HCT116 (cell line): ENCODE measurements around the gene NUP153. TPM values are rescaled to one million over a fixed set of nuclear protein-coding genes. Genes with fewer than 3 reads are reported as not detected.

ENCODE experiments used
- ATAC-seq: fragments of 200-7000 bp; cut with Tn5 transposase; 2 replicates; pipeline ENCODE4 v1.9.1; 2020; ENCODE audit warnings: mild to moderate bottlenecking, moderate library complexity
- BruUV-seq: library from RNA; stranded (reverse); fragments of 400-500 nt; replicated peaks from 2 replicates; lab custom pipeline; 2021; lab: Mats Ljungman, UMichigan
- CTCF ChIA-PET: fragments of 300-600 bp; sonication (Branson Sonifier 250); formaldehyde crosslinking; loops from one replicate; lab custom pipeline; 2021; ENCODE audit warnings: antibody characterized with exemption; lab: Charles Lee
- POLR2A ChIA-PET: fragments of 300-600, 350-600 bp; sonication (Branson Sonifier 250); formaldehyde crosslinking; loops from one replicate; lab custom pipeline; 2021; ENCODE audit warnings: antibody characterized with exemption; lab: Charles Lee
- RAD21 ChIA-PET, 2 experiments: fragments of 300-600 bp; sonication (Branson Sonifier 250); formaldehyde crosslinking; loops; one replicate each; lab custom pipeline; 2023; ENCODE audit warnings: low total read pairs in 2 of 2; ENCODE audit not compliant: uncharacterized antibody in 2 of 2, unreplicated experiment in 2 of 2, low non-redundant PET in 1 of 2; lab: Charles Lee
- DNase-seq: peaks from one replicate; pipeline ENCODE4 v3.0.0-alpha.2; 2010; ENCODE audit warnings: low read depth, low spot score
- H2AFZ ChIP-seq: fragments of 200-600 bp; shearing (Covaris generic), sonication (generic); 2 replicates; pipeline ENCODE4 v1.6.1; 2017; ENCODE audit warnings: low read depth, mixed run types, mixed read lengths, antibody characterized with exemption, low read length; ENCODE audit not compliant: poor library complexity, severe bottlenecking
- H3K27ac ChIP-seq: 2 replicates; pipeline ENCODE4 v1.5.1; 2012; ENCODE audit warnings: low read depth, low read length
- H3K27me3 ChIP-seq: fragments of 200-600 bp; sonication (generic); 2 replicates; pipeline ENCODE4 v1.6.1; 2016; ENCODE audit warnings: mixed run types, low read length, mixed read lengths; ENCODE audit not compliant: insufficient read depth
- H3K36me3 ChIP-seq, 2 experiments: fragments of 200-500 bp in 1 of 2; fragments of 200-600 bp in 1 of 2; sonication (Bioruptor generic) in 1 of 2; sonication (generic) in 1 of 2; 2 replicates each; pipeline versions ENCODE4 v1.5.1 to v1.6.1; 2014 to 2016; ENCODE audit warnings: low read length in 2 of 2, inconsistent platforms in 1 of 2, mixed read lengths in 1 of 2, mixed run types in 1 of 2; ENCODE audit not compliant: insufficient read depth in 2 of 2, control insufficient read depth in 1 of 2
- H3K4me1 ChIP-seq, 2 experiments: fragments of 200-600 bp in 1 of 2; sonication (generic) in 1 of 2; 2 replicates each; pipeline versions ENCODE4 v1.5.1 to v1.6.1; 2012 to 2017; ENCODE audit warnings: low read length in 2 of 2, inconsistent platforms in 1 of 2, mild to moderate bottlenecking in 1 of 2, mixed read lengths in 1 of 2, mixed run types in 1 of 2, moderate library complexity in 1 of 2; ENCODE audit not compliant: insufficient read depth in 2 of 2, control insufficient read depth in 1 of 2
- H3K4me2 ChIP-seq: fragments of 200-600 bp; sonication (generic); 2 replicates; pipeline ENCODE4 v1.6.1; 2017; ENCODE audit warnings: mixed run types, low read length, mixed read lengths
- H3K4me3 ChIP-seq, 2 experiments: fragments of 200-600 bp in 1 of 2; sonication (generic) in 1 of 2; replicated peaks in 1 of 2; 2 replicates each; pipeline ENCODE4 v1.5.1; 2011 to 2016; ENCODE audit warnings: low read length in 2 of 2, control low read depth in 1 of 2, low read depth in 1 of 2, mild to moderate bottlenecking in 1 of 2, mixed read lengths in 1 of 2, mixed run types in 1 of 2
- H3K79me2 ChIP-seq: fragments of 200-600 bp; sonication (generic); 2 replicates; pipeline ENCODE4 v1.6.1; 2017; ENCODE audit warnings: mild to moderate bottlenecking, mixed run types, low read length, moderate library complexity, mixed read lengths; ENCODE audit not compliant: insufficient read depth
- H3K9ac ChIP-seq: fragments of 200-600 bp; sonication (generic); 2 replicates; pipeline ENCODE4 v1.6.1; 2016; ENCODE audit warnings: low read length, mixed read lengths
- H3K9me2 ChIP-seq: fragments of 200-600 bp; sonication (generic), shearing (Covaris generic); 2 replicates; pipeline ENCODE4 v1.6.1; 2017; ENCODE audit warnings: mixed run types, mild to moderate bottlenecking, moderate library complexity; ENCODE audit not compliant: insufficient read depth
- H3K9me3 ChIP-seq, 2 experiments: fragments of 200-500 bp in 1 of 2; fragments of 200-600 bp in 1 of 2; sonication (Bioruptor generic) in 1 of 2; sonication (generic) in 1 of 2; 2 replicates each; pipeline ENCODE4 v1.6.1; 2014 to 2017; ENCODE audit warnings: low read length in 2 of 2, mixed read lengths in 2 of 2, inconsistent platforms in 1 of 2, low read depth in 1 of 2, mild to moderate bottlenecking in 1 of 2, mixed run types in 1 of 2, moderate library complexity in 1 of 2; ENCODE audit not compliant: control insufficient read depth in 1 of 2, insufficient read depth in 1 of 2
- H4K20me1 ChIP-seq: fragments of 200-600 bp; sonication (generic), shearing (Covaris generic); 2 replicates; pipeline ENCODE4 v1.6.1; 2017; ENCODE audit warnings: mixed run types, mild to moderate bottlenecking, moderate library complexity; ENCODE audit not compliant: insufficient read depth
- CBX3 ChIP-seq: IDR thresholded peaks from 2 replicates; pipeline ENCODE4 v1.6.1; 2012; ENCODE audit warnings: low read depth
- CEBPB ChIP-seq: IDR thresholded peaks from 2 replicates; pipeline ENCODE4 v1.6.1; 2012; ENCODE audit warnings: low read depth
- EGR1 ChIP-seq: IDR thresholded peaks from 2 replicates; pipeline ENCODE4 v1.6.1; 2012; ENCODE audit warnings: low read depth
- EZH2 ChIP-seq: fragments of 200-600 bp; sonication (generic); IDR thresholded peaks from 2 replicates; pipeline ENCODE4 v1.6.1; 2017; ENCODE audit warnings: antibody characterized with exemption, mixed run types
- FOSL1 ChIP-seq: IDR thresholded peaks from 2 replicates; pipeline ENCODE4 v1.6.1; 2012; ENCODE audit warnings: low read depth
- JUND ChIP-seq: IDR thresholded peaks from 2 replicates; pipeline ENCODE4 v1.6.1; 2012
- POLR2AphosphoS5 ChIP-seq: IDR thresholded peaks from 2 replicates; pipeline ENCODE4 v1.6.1; 2011; ENCODE audit warnings: mild to moderate bottlenecking, low read depth, low read length, moderate library complexity
- RAD21 ChIP-seq: IDR thresholded peaks from 2 replicates; pipeline ENCODE4 v1.6.1; 2012; ENCODE audit warnings: low read depth, mild to moderate bottlenecking
- SIN3A ChIP-seq: IDR thresholded peaks from 2 replicates; pipeline ENCODE4 v1.6.1; 2012; ENCODE audit warnings: low read depth
- SRF ChIP-seq: IDR thresholded peaks from 2 replicates; pipeline ENCODE4 v1.6.1; 2012; ENCODE audit warnings: low read depth
- TCF7L2 ChIP-seq: IDR thresholded peaks from 2 replicates; pipeline ENCODE4 v1.7.0; 2011; ENCODE audit warnings: borderline replicate concordance, inconsistent platforms; ENCODE audit not compliant: insufficient read depth, insufficient read length; ENCODE audit errors: extremely low read depth
- YY1 ChIP-seq: IDR thresholded peaks from 2 replicates; pipeline ENCODE4 v1.6.1; 2011; ENCODE audit warnings: low read length, low read depth, moderate library complexity, mild to moderate bottlenecking; ENCODE audit not compliant: insufficient replicate concordance; ENCODE audit errors: extremely low read depth
- ZNF274 ChIP-seq: fragments of 200-500 bp; sonication (Bioruptor generic); IDR thresholded peaks from 2 replicates; pipeline ENCODE4 v1.6.1; 2014; ENCODE audit warnings: mild to moderate bottlenecking, low read depth, low read length, inconsistent platforms
- intact Hi-C: fragments of 100-400 bp; cut with micrococcal nuclease; formaldehyde crosslinking; loops from 2 replicates; pipeline ENCODE4 v1.10.0; 2022
- total RNA-seq: library from RNA; stranded (reverse); gene quantifications from one replicate; pipeline ENCODE4 v1.2.1, GENCODE V29; 2021; ENCODE audit not compliant: unreplicated experiment
- TF ChIP-seq, protein P1 (sequence below), 3 experiments: fragments of 200-600 bp in 1 of 3; sonication (generic) in 1 of 3; IDR thresholded peaks in 2 of 3; conservative IDR thresholded peaks in 1 of 3; 2 replicates each; pipeline ENCODE4 v1.5.1; 2012 to 2017; ENCODE audit warnings: low read depth in 2 of 3, low read length in 2 of 3, antibody characterized with exemption in 1 of 3, borderline replicate concordance in 1 of 3, control low read depth in 1 of 3, mild to moderate bottlenecking in 1 of 3, mixed read lengths in 1 of 3, mixed run types in 1 of 3, moderate library complexity in 1 of 3; ENCODE audit not compliant: insufficient read depth in 1 of 3
- TF ChIP-seq, protein P2 (sequence below): IDR thresholded peaks from 2 replicates; pipeline ENCODE4 v1.6.1; 2012; ENCODE audit warnings: low read depth
- TF ChIP-seq, protein P3 (sequence below): IDR thresholded peaks from 2 replicates; pipeline ENCODE4 v1.6.1; 2011; ENCODE audit warnings: mild to moderate bottlenecking, low read length, moderate library complexity; ENCODE audit not compliant: insufficient replicate concordance; ENCODE audit errors: extremely low read depth
- TF ChIP-seq, protein P4 (sequence below): IDR thresholded peaks from 2 replicates; pipeline ENCODE4 v1.6.1; 2012

The NUP153 gene
- total RNA-seq, 1 experiment from 2014 or later = 51.6 TPM

DNA sequence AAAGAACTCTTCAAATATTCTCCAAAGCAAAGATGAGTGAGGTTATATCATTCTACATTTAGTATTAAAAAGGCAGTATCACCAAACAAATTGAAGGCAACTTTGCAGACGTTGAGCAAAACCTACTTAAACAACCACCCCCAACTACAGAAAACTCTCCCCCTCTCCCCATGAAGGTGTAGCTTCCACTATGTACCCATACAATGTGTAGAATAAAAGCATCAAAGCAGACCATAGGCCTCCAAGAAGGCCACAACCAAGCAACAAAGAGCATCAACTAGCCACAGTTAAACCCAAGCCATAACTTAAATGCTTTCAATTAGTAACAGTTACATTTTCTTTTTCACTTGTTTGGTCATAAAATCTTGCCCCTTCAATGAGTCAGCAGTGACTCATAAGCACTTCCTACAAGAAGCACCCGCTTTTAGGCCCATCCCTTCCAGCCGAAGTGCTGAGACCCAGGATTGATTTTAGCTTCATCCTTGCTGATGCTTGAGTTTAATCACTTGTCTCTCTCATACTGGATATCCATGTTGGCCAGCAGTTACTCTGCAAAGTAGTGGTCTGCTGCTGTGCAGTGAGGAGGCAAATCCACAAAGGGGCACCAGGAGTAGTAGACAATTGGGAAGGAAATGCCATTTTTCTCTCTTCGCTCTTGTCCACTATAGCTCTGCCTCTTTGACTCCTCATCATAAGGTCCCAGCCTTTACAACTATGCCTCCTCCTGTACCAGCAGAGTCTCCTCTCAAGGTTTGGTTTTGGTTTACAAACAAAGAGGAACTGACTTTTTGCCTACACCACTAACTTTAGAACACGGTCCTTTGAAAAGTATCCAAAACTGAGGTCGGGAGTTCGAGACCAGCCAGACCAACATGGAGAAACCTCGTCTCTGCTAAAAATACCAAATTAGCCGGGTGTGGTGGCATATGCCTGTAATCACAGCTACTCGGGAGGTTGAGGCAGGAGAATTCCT lies 8.4 kb upstream of the NUP153 start:
- peak; percentile 74 for DNase-seq
- Histone ChIP-seq H3K79me2 (no peaks in the 10 kb centered on the region), H3K27ac (peak overlapping the region; percentile 48), H3K4me1 (peaks cover 16 to 29% of the 10 kb centered on the region in 2 experiments), H3K27me3 (no peaks in the 10 kb centered on the region), H3K9me2 (no peaks in the 10 kb centered on the region), H2AFZ (peak overlapping the region; percentile 100), H3K9me3 (no peaks in the 10 kb centered on the region), H3K9ac (peak overlapping the region; percentile 32), H3K36me3 (no peaks in the 10 kb centered on the region), H4K20me1 (no peaks in the 10 kb centered on the region), H3K4me3 (peak overlapping the region in 1 of 2 experiments; percentile 42; a peak in 2 of 4 replicates), H3K4me2 (peak overlapping the region; percentile 77)
- CTCF ChIA-PET = interaction anchor here (0.7 to 1.5 kb wide), 2 partner anchors 34 to 89 kb away, joined by 3 read pairs; no protein-coding TSS in a partner anchor
- ATAC-seq = peak; percentile 88
- BruUV-seq = no TSS peak
- RAD21 ChIA-PET = no interaction called here
- intact Hi-C loops = no loop called here
- POLR2A ChIA-PET = interaction anchor here (0.7 to 2.3 kb wide), 4 partner anchors 9 to 419 kb away, joined by 3 to 5 read pairs (median 3); partner anchors contain the start of genes FAM8A1 and NUP153
- TF ChIP-seq CEBPB (no peak), ZNF274 (no peak), YY1 (peak; percentile 9), CBX3 (peak; percentile 66; the same call in 1 of the 2 replicates), EZH2 (no peak), JUND (peak; percentile 93), TCF7L2 (peak; percentile 55), SIN3A (no peak), POLR2AphosphoS5 (no peak), RAD21 (no peak), FOSL1 (peak; percentile 98), SRF (peak; percentile 79), EGR1 (no peak)
- TF ChIP-seq, protein P1, sequence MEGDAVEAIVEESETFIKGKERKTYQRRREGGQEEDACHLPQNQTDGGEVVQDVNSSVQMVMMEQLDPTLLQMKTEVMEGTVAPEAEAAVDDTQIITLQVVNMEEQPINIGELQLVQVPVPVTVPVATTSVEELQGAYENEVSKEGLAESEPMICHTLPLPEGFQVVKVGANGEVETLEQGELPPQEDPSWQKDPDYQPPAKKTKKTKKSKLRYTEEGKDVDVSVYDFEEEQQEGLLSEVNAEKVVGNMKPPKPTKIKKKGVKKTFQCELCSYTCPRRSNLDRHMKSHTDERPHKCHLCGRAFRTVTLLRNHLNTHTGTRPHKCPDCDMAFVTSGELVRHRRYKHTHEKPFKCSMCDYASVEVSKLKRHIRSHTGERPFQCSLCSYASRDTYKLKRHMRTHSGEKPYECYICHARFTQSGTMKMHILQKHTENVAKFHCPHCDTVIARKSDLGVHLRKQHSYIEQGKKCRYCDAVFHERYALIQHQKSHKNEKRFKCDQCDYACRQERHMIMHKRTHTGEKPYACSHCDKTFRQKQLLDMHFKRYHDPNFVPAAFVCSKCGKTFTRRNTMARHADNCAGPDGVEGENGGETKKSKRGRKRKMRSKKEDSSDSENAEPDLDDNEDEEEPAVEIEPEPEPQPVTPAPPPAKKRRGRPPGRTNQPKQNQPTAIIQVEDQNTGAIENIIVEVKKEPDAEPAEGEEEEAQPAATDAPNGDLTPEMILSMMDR (IDR thresholded peaks at IDR 0.05 in 2 of 3, conservative IDR thresholded peaks at IDR 0.05 in 1 of 3; ENCODE audit: borderline replicate concordance in 1 of 3, insufficient read depth in 1 of 3, low read depth in 2 of 3, low read length in 2 of 3) = no peak
- TF ChIP-seq, protein P2, sequence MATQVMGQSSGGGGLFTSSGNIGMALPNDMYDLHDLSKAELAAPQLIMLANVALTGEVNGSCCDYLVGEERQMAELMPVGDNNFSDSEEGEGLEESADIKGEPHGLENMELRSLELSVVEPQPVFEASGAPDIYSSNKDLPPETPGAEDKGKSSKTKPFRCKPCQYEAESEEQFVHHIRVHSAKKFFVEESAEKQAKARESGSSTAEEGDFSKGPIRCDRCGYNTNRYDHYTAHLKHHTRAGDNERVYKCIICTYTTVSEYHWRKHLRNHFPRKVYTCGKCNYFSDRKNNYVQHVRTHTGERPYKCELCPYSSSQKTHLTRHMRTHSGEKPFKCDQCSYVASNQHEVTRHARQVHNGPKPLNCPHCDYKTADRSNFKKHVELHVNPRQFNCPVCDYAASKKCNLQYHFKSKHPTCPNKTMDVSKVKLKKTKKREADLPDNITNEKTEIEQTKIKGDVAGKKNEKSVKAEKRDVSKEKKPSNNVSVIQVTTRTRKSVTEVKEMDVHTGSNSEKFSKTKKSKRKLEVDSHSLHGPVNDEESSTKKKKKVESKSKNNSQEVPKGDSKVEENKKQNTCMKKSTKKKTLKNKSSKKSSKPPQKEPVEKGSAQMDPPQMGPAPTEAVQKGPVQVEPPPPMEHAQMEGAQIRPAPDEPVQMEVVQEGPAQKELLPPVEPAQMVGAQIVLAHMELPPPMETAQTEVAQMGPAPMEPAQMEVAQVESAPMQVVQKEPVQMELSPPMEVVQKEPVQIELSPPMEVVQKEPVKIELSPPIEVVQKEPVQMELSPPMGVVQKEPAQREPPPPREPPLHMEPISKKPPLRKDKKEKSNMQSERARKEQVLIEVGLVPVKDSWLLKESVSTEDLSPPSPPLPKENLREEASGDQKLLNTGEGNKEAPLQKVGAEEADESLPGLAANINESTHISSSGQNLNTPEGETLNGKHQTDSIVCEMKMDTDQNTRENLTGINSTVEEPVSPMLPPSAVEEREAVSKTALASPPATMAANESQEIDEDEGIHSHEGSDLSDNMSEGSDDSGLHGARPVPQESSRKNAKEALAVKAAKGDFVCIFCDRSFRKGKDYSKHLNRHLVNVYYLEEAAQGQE = no peak
- TF ChIP-seq, protein P3, sequence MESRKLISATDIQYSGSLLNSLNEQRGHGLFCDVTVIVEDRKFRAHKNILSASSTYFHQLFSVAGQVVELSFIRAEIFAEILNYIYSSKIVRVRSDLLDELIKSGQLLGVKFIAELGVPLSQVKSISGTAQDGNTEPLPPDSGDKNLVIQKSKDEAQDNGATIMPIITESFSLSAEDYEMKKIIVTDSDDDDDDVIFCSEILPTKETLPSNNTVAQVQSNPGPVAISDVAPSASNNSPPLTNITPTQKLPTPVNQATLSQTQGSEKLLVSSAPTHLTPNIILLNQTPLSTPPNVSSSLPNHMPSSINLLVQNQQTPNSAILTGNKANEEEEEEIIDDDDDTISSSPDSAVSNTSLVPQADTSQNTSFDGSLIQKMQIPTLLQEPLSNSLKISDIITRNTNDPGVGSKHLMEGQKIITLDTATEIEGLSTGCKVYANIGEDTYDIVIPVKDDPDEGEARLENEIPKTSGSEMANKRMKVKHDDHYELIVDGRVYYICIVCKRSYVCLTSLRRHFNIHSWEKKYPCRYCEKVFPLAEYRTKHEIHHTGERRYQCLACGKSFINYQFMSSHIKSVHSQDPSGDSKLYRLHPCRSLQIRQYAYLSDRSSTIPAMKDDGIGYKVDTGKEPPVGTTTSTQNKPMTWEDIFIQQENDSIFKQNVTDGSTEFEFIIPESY = no peak
- TF ChIP-seq, protein P4, sequence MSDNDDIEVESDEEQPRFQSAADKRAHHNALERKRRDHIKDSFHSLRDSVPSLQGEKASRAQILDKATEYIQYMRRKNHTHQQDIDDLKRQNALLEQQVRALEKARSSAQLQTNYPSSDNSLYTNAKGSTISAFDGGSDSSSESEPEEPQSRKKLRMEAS = no peak
